ENCODE data around the gene PHOSPHO2. TPM values are rescaled to one million over a fixed set of nuclear protein-coding genes. Genes with fewer than 3 reads are reported as not detected.
A peak's percentile ranks its signal among the peaks of the same experiment; 100 is the strongest.
"Not testable (repeated sequence)": the region's sequence is repeated elsewhere in the genome, so short reads cannot be mapped to it uniquely, and the experiment has no call there.

PHOSPHO2 gene
- total RNA-seq, 4 donors from 2014 or later: 6.1 to 10.5 (median 7.5) TPM

- no peak for DNase-seq
- intact Hi-C loops (cut with DNase I; ENCODE audit: low total_unique reads): loop anchor here (10.0 kb wide), 1 partner anchor 1232 kb away; the partner anchor contains the start of gene GORASP2
- no peaks in the 10 kb centered on the region for H3K27me3 ChIP-seq
- TF ChIP-seq POLR2A (IDR thresholded peaks at IDR 0.05) (no peak), CTCF (IDR thresholded peaks at IDR 0.05) (no peak)
- H3K4me3 ChIP-seq: no peak overlapping the region
- H3K27ac ChIP-seq: no peak overlapping the region
- no peaks in the 10 kb centered on the region for H3K9me3 ChIP-seq
- H3K36me3 ChIP-seq: no peaks in the 10 kb centered on the region
- H3K4me1 ChIP-seq: no peaks in the 10 kb centered on the region
These were observed 1.6 kb upstream of the PHOSPHO2 start for GRCh38 chr2:169692718-169693117.

GRCh38 chr2:169693360-169693759, 909 bp upstream of the PHOSPHO2 start:
- intact Hi-C loops (cut with DNase I; ENCODE audit: low total_unique reads): loop anchor here (10.0 kb wide), 1 partner anchor 1231 kb away; the partner anchor contains the start of gene GORASP2
- H3K4me3 ChIP-seq: peak overlapping the region in 1 of 2 donors; percentile 98
- H3K9me3 ChIP-seq: no peaks in the 10 kb centered on the region
- H3K27ac ChIP-seq: peak overlapping the region in 1 of 2 donors; percentile 90
- no peak for TF ChIP-seq POLR2A (IDR thresholded peaks at IDR 0.05)
- DNase-seq: no peak
- H3K36me3 ChIP-seq: no peaks in the 10 kb centered on the region
- no peaks in the 10 kb centered on the region for H3K27me3 ChIP-seq
- H3K4me1 ChIP-seq: no peaks in the 10 kb centered on the region

GRCh38 chr2:169694894-169695260, 608 bp downstream of the PHOSPHO2 start:
- no peak for DNase-seq
- Histone ChIP-seq H3K36me3 (no peaks in the 10 kb centered on the region), H3K9me3 (no peaks in the 10 kb centered on the region), H3K4me1 (no peaks in the 10 kb centered on the region), H3K27ac (peak overlapping the region; percentile 79 to 90), H3K27me3 (no peaks in the 10 kb centered on the region), H3K4me3 (peak overlapping the region; percentile 98)
- intact Hi-C loops (cut with DNase I; ENCODE audit: low total_unique reads): loop anchor here (10.0 kb wide), 1 partner anchor 1230 kb away; the partner anchor contains the start of gene GORASP2
- TF ChIP-seq POLR2A (IDR thresholded peaks at IDR 0.05): no peak
- no peak for TF ChIP-seq CTCF (IDR thresholded peaks at IDR 0.05)

GRCh38 chr2:169696381-169696780, 2.1 kb downstream of the PHOSPHO2 start:
- Histone ChIP-seq H3K4me3 (no peak overlapping the region), H3K36me3 (no peaks in the 10 kb centered on the region), H3K27me3 (no peaks in the 10 kb centered on the region), H3K27ac (no peak overlapping the region), H3K4me1 (no peaks in the 10 kb centered on the region), H3K9me3 (no peaks in the 10 kb centered on the region)
- intact Hi-C loops (cut with DNase I; ENCODE audit: low total_unique reads): loop anchor here (10.0 kb wide), 1 partner anchor 1228 kb away; the partner anchor contains the start of gene GORASP2
- TF ChIP-seq CTCF (IDR thresholded peaks at IDR 0.05): no peak
- no peak for TF ChIP-seq POLR2A (IDR thresholded peaks at IDR 0.05)
- no peak for DNase-seq

- H3K36me3 ChIP-seq, H3K4me3 ChIP-seq, H3K27ac ChIP-seq, DNase-seq, H3K4me1 ChIP-seq, H3K9me3 ChIP-seq, H3K27me3 ChIP-seq: not testable (repeated sequence)
- intact Hi-C loops (cut with DNase I; ENCODE audit: low total_unique reads): loop anchor here (10.0 kb wide), 1 partner anchor 1226 kb away; the partner anchor contains the start of gene GORASP2
These were observed 4.9 kb downstream of the PHOSPHO2 start for GRCh38 chr2:169699173-169699572.

- Histone ChIP-seq H3K36me3 (no peaks in the 10 kb centered on the region), H3K4me3 (no peak overlapping the region), H3K9me3 (no peaks in the 10 kb centered on the region), H3K27me3 (no peaks in the 10 kb centered on the region), H3K4me1 (no peaks in the 10 kb centered on the region), H3K27ac (peak overlapping the region in 1 of 2 donors; percentile 39)
- intact Hi-C loops (cut with DNase I; ENCODE audit: low total_unique reads): no loop called here
- no peak for TF ChIP-seq CTCF (IDR thresholded peaks at IDR 0.05)
- TF ChIP-seq POLR2A (IDR thresholded peaks at IDR 0.05): no peak
- DNase-seq: no peak
These were observed 8.7 kb downstream of the PHOSPHO2 start for GRCh38 chr2:169702996-169703395.
